Measurements from ENCODE around the gene PIBF1.

DNA sequence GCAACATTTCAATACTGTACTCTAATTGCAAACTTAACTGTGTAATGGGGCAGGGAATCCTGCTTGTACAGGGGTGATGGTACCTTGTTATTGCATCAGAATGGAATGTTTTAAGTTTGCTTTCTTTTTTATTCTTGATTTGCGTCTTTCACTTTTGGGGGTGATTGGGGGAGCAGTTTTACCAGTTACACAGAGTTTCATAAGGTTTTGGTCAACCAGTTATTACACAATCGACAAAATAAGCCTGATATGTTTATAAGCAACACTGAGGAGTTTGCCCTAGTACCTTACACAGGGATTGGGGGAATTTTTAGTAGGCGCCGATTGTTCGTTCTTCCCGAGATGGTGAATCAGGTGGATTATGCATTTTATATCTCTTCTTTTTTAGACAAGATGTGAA is 279.5 kb downstream of the PIBF1 start:
- no peak for TF ChIP-seq POLR2A (IDR thresholded peaks at IDR 0.05; ENCODE audit: low read length)
- no peak for TF ChIP-seq GATA1 (IDR thresholded peaks at IDR 0.05; ENCODE audit: low read depth, low read length)
